Measurements from ENCODE around the gene L3MBTL2. TPM values are rescaled to one million over a fixed set of nuclear protein-coding genes. Genes with fewer than 3 reads are reported as not detected.

Gene L3MBTL2
- total RNA-seq, 4 donors from 2014 or later: 15.0 to 41.3 (median 20.1) TPM

- H3K27me3 ChIP-seq: no peaks in the 10 kb centered on the region
- no peak overlapping the region for H3K27ac ChIP-seq
- H3K4me1 ChIP-seq: no peaks in the 10 kb centered on the region
- H3K4me3 ChIP-seq: no peak overlapping the region
- H3K36me3 ChIP-seq: peaks cover 0 to 94% (median 0%) of the 10 kb centered on the region in 3 donors
- H3K9me3 ChIP-seq: no peaks in the 10 kb centered on the region
- TF ChIP-seq, protein P1, sequence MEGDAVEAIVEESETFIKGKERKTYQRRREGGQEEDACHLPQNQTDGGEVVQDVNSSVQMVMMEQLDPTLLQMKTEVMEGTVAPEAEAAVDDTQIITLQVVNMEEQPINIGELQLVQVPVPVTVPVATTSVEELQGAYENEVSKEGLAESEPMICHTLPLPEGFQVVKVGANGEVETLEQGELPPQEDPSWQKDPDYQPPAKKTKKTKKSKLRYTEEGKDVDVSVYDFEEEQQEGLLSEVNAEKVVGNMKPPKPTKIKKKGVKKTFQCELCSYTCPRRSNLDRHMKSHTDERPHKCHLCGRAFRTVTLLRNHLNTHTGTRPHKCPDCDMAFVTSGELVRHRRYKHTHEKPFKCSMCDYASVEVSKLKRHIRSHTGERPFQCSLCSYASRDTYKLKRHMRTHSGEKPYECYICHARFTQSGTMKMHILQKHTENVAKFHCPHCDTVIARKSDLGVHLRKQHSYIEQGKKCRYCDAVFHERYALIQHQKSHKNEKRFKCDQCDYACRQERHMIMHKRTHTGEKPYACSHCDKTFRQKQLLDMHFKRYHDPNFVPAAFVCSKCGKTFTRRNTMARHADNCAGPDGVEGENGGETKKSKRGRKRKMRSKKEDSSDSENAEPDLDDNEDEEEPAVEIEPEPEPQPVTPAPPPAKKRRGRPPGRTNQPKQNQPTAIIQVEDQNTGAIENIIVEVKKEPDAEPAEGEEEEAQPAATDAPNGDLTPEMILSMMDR (IDR thresholded peaks at IDR 0.05): no peak
- no peak for TF ChIP-seq POLR2A (IDR thresholded peaks at IDR 0.05)
- DNase-seq: no peak
These were observed 57.2 kb downstream of the L3MBTL2 start for GRCh38 chr22:41262250-41262765.

GRCh38 chr22:41263704-41264103 lies 58.6 kb downstream of the L3MBTL2 start:
- TF ChIP-seq, protein P1 (IDR thresholded peaks at IDR 0.05): no peak
- no peak for TF ChIP-seq POLR2A (IDR thresholded peaks at IDR 0.05)

GRCh38 chr22:41264408-41264941 lies 59.4 kb downstream of the L3MBTL2 start:
- DNase-seq: no peak
- Histone ChIP-seq H3K27me3 (no peaks in the 10 kb centered on the region), H3K9me3 (no peaks in the 10 kb centered on the region), H3K36me3 (peaks cover 0 to 97% (median 0%) of the 10 kb centered on the region in 3 donors), H3K4me3 (no peak overlapping the region), H3K4me1 (no peaks in the 10 kb centered on the region), H3K27ac (no peak overlapping the region)
- no peak for TF ChIP-seq POLR2A (IDR thresholded peaks at IDR 0.05)
- TF ChIP-seq, protein P1 (IDR thresholded peaks at IDR 0.05): no peak

More at GRCh38 chr22:41263704-41264103, 58.6 kb downstream of the L3MBTL2 start:
- DNase-seq: no peak
- peaks cover 0 to 94% (median 0%) of the 10 kb centered on the region in 3 donors for H3K36me3 ChIP-seq
- H3K4me1 ChIP-seq: no peaks in the 10 kb centered on the region
- H3K27ac ChIP-seq: no peak overlapping the region
- no peaks in the 10 kb centered on the region for H3K9me3 ChIP-seq
- no peaks in the 10 kb centered on the region for H3K27me3 ChIP-seq
- H3K4me3 ChIP-seq: no peak overlapping the region

- H3K4me3 ChIP-seq: no peak overlapping the region
- no peaks in the 10 kb centered on the region for H3K27me3 ChIP-seq
- H3K36me3 ChIP-seq: peaks cover 0 to 94% (median 0%) of the 10 kb centered on the region in 3 donors
- DNase-seq: no peak
- H3K27ac ChIP-seq: no peak overlapping the region
- H3K9me3 ChIP-seq: no peaks in the 10 kb centered on the region
- no peaks in the 10 kb centered on the region for H3K4me1 ChIP-seq
- TF ChIP-seq, protein P1 (IDR thresholded peaks at IDR 0.05): no peak
- TF ChIP-seq POLR2A (IDR thresholded peaks at IDR 0.05): no peak
These were observed 62.8 kb downstream of the L3MBTL2 start for GRCh38 chr22:41267958-41268357.

GRCh38 chr22:41271787-41272186 lies 66.7 kb downstream of the L3MBTL2 start:
- no peaks in the 10 kb centered on the region for H3K4me1 ChIP-seq
- no peak overlapping the region for H3K4me3 ChIP-seq
- peaks cover 0 to 98% (median 0%) of the 10 kb centered on the region in 3 donors for H3K36me3 ChIP-seq
- H3K27me3 ChIP-seq: no peaks in the 10 kb centered on the region
- no peaks in the 10 kb centered on the region for H3K9me3 ChIP-seq
- TF ChIP-seq POLR2A (IDR thresholded peaks at IDR 0.05): no peak
- TF ChIP-seq, protein P1 (IDR thresholded peaks at IDR 0.05): no peak
- DNase-seq: no peak
- no peak overlapping the region for H3K27ac ChIP-seq
